Keratinocyte (primary cell): ENCODE results near the gene SLC44A5.

ENCODE experiments used
- EZH2 ChIP-seq: IDR thresholded peaks from one replicate; pipeline ENCODE4 v1.6.1; 2012; ENCODE audit warnings: inconsistent platforms, mild to moderate bottlenecking, low read length, moderate library complexity
- TF ChIP-seq, protein P1 (sequence below), 3 experiments: IDR thresholded peaks in 1 of 3; conservative IDR thresholded peaks in 1 of 3; optimal IDR thresholded peaks in 1 of 3; 2 replicates in 2 of 3; 3 replicates in 1 of 3; pipeline versions ENCODE3 to v1.5.1; 2011; ENCODE audit warnings: low read length in 3 of 3, mild to moderate bottlenecking in 3 of 3, moderate library complexity in 2 of 3, control low read depth in 1 of 3, inconsistent platforms in 1 of 3; ENCODE audit not compliant: insufficient read depth in 2 of 3; ENCODE audit errors: extremely low read depth in 1 of 3

- no peak for TF ChIP-seq EZH2
- TF ChIP-seq, protein P1, sequence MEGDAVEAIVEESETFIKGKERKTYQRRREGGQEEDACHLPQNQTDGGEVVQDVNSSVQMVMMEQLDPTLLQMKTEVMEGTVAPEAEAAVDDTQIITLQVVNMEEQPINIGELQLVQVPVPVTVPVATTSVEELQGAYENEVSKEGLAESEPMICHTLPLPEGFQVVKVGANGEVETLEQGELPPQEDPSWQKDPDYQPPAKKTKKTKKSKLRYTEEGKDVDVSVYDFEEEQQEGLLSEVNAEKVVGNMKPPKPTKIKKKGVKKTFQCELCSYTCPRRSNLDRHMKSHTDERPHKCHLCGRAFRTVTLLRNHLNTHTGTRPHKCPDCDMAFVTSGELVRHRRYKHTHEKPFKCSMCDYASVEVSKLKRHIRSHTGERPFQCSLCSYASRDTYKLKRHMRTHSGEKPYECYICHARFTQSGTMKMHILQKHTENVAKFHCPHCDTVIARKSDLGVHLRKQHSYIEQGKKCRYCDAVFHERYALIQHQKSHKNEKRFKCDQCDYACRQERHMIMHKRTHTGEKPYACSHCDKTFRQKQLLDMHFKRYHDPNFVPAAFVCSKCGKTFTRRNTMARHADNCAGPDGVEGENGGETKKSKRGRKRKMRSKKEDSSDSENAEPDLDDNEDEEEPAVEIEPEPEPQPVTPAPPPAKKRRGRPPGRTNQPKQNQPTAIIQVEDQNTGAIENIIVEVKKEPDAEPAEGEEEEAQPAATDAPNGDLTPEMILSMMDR (optimal IDR thresholded peaks at IDR 0.05 in 1 of 3, IDR thresholded peaks at IDR 0.05 in 1 of 3, conservative IDR thresholded peaks at IDR 0.05 in 1 of 3; ENCODE audit: extremely low read depth in 1 of 3, insufficient read depth in 2 of 3, low read length in 3 of 3), result no peak
These were observed 257.9 kb downstream of the SLC44A5 start for GRCh38 chr1:75353051-75353450.
